SU-DHL-6 (cell line): ENCODE measurements around the gene CTSG.
"Not testable (repeated sequence)": the region's sequence is repeated elsewhere in the genome, so short reads cannot be mapped to it uniquely, and the experiment has no call there.

Source experiments
- H2AFZ ChIP-seq: fragments of 200-600 bp; sonication (generic); 2 replicates; pipeline ENCODE4 v1.6.1; 2014; ENCODE audit warnings: low read depth, mild to moderate bottlenecking, moderate library complexity, mixed read lengths, antibody characterized with exemption, low read length; ENCODE audit not compliant: severe bottlenecking
- H3F3A ChIP-seq: fragments of 200-600 bp; shearing (Covaris generic); 2 replicates; pipeline ENCODE4 v1.6.0; 2016; ENCODE audit warnings: antibody characterized with exemption, mild to moderate bottlenecking; ENCODE audit not compliant: insufficient read depth
- H3K27ac ChIP-seq: fragments of 200-600 bp; sonication (generic); 2 replicates; pipeline ENCODE4 v1.5.1; 2016; ENCODE audit warnings: low read depth, mild to moderate bottlenecking, low read length, moderate library complexity, mixed read lengths
- H3K27me3 ChIP-seq: fragments of 200-600 bp; sonication (generic), shearing (Covaris generic); 2 replicates; pipeline ENCODE4 v1.6.0; 2014; ENCODE audit warnings: mild to moderate bottlenecking, low read length
- H3K36me3 ChIP-seq: fragments of 200-600 bp; sonication (generic); 2 replicates; pipeline ENCODE4 v1.6.1; 2014; ENCODE audit warnings: mild to moderate bottlenecking, low read length, mixed read lengths
- H3K4me2 ChIP-seq: fragments of 300-600, 200-600 bp; shearing (Covaris generic), sonication (generic); 2 replicates; pipeline ENCODE4 v1.6.0; 2014; ENCODE audit warnings: low read length, low read depth, mild to moderate bottlenecking; ENCODE audit not compliant: poor library complexity, severe bottlenecking
- H3K4me3 ChIP-seq: fragments of 200-600 bp; sonication (generic); 2 replicates; pipeline ENCODE4 v1.5.1; 2014; ENCODE audit warnings: antibody characterized with exemption, low read length, mild to moderate bottlenecking, mixed read lengths; ENCODE audit not compliant: insufficient read depth, poor library complexity, severe bottlenecking
- H3K79me2 ChIP-seq: fragments of 200-600 bp; sonication (generic); 2 replicates; pipeline ENCODE4 v1.6.1; 2014; ENCODE audit warnings: mild to moderate bottlenecking, low read length, moderate library complexity; ENCODE audit not compliant: insufficient read depth
- H3K9ac ChIP-seq: fragments of 200-600 bp; sonication (generic); 2 replicates; pipeline ENCODE4 v1.7.0; 2014; ENCODE audit warnings: mild to moderate bottlenecking, low read length
- H3K9me2 ChIP-seq: fragments of 200-600 bp; sonication (generic); replicated peaks from 2 replicates; pipeline ENCODE4 v1.6.1; 2014; ENCODE audit warnings: low read length; ENCODE audit not compliant: insufficient read depth
- H3K9me3 ChIP-seq: fragments of 200-600 bp; sonication (generic); 2 replicates; pipeline ENCODE4 v1.6.1; 2014; ENCODE audit warnings: low read length, mixed read lengths; ENCODE audit not compliant: insufficient read depth
- H4K20me1 ChIP-seq: fragments of 200-600 bp; sonication (generic); 2 replicates; pipeline ENCODE4 v1.6.1; 2014; ENCODE audit warnings: low read depth, mild to moderate bottlenecking, antibody characterized with exemption, low read length, moderate library complexity, mixed read lengths
- EZH2phosphoT487 ChIP-seq: fragments of 200-600 bp; sonication (generic), shearing (Covaris generic); conservative IDR thresholded peaks from 2 replicates; pipeline ENCODE4 v1.6.1; 2018; ENCODE audit warnings: mild to moderate bottlenecking, antibody characterized with exemption, low read length, moderate library complexity, mixed read lengths
- TF ChIP-seq, protein P1 (sequence below): fragments of 200-600 bp; sonication (generic); IDR thresholded peaks from one replicate; pipeline ENCODE4 v1.5.1; 2017; ENCODE audit warnings: antibody characterized with exemption, mild to moderate bottlenecking, low read length, moderate library complexity; ENCODE audit not compliant: insufficient read depth, poor library complexity, severe bottlenecking

Gene CTSG

GRCh38 chr14:24542346-24542936, 33.6 kb downstream of the CTSG start:
- Histone ChIP-seq H2AFZ (no peak overlapping the region), H3K4me2 (no peak overlapping the region), H3K79me2 (no peaks in the 10 kb centered on the region), H3K36me3 (no peaks in the 10 kb centered on the region), H3K27ac (no peak overlapping the region), H3K9me3 (0 out of 2 replicates have a peak, but pooled peaks cover 3% of the 10 kb centered on the region), H3K9ac (no peak overlapping the region), H3K4me3 (no peak overlapping the region), H3K9me2 (no peaks in the 10 kb centered on the region), H4K20me1 (no peaks in the 10 kb centered on the region), H3F3A (no peaks in the 10 kb centered on the region), H3K27me3 (no peaks in the 10 kb centered on the region)
- TF ChIP-seq, protein P1, sequence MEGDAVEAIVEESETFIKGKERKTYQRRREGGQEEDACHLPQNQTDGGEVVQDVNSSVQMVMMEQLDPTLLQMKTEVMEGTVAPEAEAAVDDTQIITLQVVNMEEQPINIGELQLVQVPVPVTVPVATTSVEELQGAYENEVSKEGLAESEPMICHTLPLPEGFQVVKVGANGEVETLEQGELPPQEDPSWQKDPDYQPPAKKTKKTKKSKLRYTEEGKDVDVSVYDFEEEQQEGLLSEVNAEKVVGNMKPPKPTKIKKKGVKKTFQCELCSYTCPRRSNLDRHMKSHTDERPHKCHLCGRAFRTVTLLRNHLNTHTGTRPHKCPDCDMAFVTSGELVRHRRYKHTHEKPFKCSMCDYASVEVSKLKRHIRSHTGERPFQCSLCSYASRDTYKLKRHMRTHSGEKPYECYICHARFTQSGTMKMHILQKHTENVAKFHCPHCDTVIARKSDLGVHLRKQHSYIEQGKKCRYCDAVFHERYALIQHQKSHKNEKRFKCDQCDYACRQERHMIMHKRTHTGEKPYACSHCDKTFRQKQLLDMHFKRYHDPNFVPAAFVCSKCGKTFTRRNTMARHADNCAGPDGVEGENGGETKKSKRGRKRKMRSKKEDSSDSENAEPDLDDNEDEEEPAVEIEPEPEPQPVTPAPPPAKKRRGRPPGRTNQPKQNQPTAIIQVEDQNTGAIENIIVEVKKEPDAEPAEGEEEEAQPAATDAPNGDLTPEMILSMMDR, result no peak
- no peak for TF ChIP-seq EZH2phosphoT487

DNA sequence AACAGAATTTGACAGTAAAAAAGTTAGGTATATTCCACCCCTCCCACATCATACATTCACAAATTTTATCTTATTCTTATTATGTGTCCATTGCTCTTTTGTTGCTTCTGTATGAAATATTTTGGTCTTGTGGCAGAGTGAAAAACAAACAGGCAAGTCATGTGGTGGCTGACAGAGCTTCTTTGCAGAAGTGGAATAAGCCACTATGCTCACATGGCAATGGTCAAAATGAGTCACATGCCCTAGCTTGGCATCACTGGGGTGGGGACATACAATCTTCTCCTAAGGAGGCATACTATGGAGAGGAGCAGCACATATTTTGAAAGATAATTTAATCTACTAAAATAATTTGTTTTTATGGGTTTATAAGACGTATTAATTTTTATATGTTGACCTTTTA, 40.3 kb downstream of the CTSG start:
- Histone ChIP-seq H3F3A (no peaks in the 10 kb centered on the region), H3K4me2 (no peak overlapping the region)

DNA sequence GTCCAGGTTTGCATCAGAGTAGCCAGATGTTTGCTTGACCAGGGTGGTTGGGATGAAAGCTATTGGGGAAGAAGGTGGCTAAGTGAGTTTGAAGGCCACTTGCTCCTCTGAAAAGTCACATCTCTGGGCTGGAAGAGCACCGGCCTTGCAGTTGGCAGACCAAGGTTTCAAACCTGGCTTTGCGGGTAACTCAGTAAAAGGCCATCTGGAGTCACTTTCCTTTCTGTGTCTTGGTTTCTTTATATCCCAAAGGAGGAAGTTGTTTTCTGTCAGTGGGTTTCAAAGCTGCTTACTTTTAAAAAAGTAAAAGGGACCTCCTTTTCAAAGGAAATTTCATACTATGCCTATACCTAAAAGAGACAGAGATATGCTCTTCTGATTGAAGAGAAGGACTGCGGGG, 41.8 kb downstream of the CTSG start:
- no peaks in the 10 kb centered on the region for H3K36me3 ChIP-seq

More for the DNA sequence above, 40.3 kb downstream of the CTSG start:
- Histone ChIP-seq H4K20me1 (no peaks in the 10 kb centered on the region), H3K9me3 (no peaks in the 10 kb centered on the region), H3K79me2 (no peaks in the 10 kb centered on the region), H3K9ac (no peak overlapping the region), H3K27ac (no peak overlapping the region), H3K9me2 (no peaks in the 10 kb centered on the region), H3K4me3 (no peak overlapping the region), H3K27me3 (no peaks in the 10 kb centered on the region), H3K36me3 (no peaks in the 10 kb centered on the region), H2AFZ (no peak overlapping the region)
- TF ChIP-seq EZH2phosphoT487, result no peak
- TF ChIP-seq, protein P1, result no peak

GRCh38 chr14:24525877-24526620, 50.0 kb downstream of the CTSG start:
- not testable (repeated sequence) for H3K27me3 ChIP-seq, H4K20me1 ChIP-seq, H3K9ac ChIP-seq, H3K79me2 ChIP-seq, H3K9me2 ChIP-seq, H3K9me3 ChIP-seq, H3K4me3 ChIP-seq, H2AFZ ChIP-seq, H3K36me3 ChIP-seq, H3K27ac ChIP-seq, H3K4me2 ChIP-seq, H3F3A ChIP-seq

More for the DNA sequence above, 41.8 kb downstream of the CTSG start:
- no peaks in the 10 kb centered on the region for H3K27me3 ChIP-seq
- H3K9me2 ChIP-seq, result no peaks in the 10 kb centered on the region
- H3K9me3 ChIP-seq, result no peaks in the 10 kb centered on the region
- no peaks in the 10 kb centered on the region for H3K79me2 ChIP-seq
- H3F3A ChIP-seq, result no peaks in the 10 kb centered on the region
- no peak overlapping the region for H3K9ac ChIP-seq
- H3K4me2 ChIP-seq, result no peak overlapping the region
- H3K4me3 ChIP-seq, result no peak overlapping the region
- no peak overlapping the region for H2AFZ ChIP-seq
- TF ChIP-seq EZH2phosphoT487, result no peak
- TF ChIP-seq, protein P1, result no peak
- H3K27ac ChIP-seq, result no peak overlapping the region
- no peaks in the 10 kb centered on the region for H4K20me1 ChIP-seq
